Cardiac septum (tissue), 1 donor: Measurements from ENCODE around the gene PAQR5. TPM values are rescaled to one million over a fixed set of nuclear protein-coding genes. Genes with fewer than 3 reads are reported as not detected.
"Not testable (repeated sequence)": the region's sequence is repeated elsewhere in the genome, so short reads cannot be mapped to it uniquely, and the experiment has no call there.

Experiments
- DNase-seq: peaks from one replicate; pipeline ENCODE4 v3.0.0-alpha.2; 2020; ENCODE audit warnings: low spot score
- intact Hi-C: fragments of 100-400 bp; cut with DNase I; formaldehyde crosslinking; loops from one replicate; pipeline ENCODE4 v1.14.0; 2022
- total RNA-seq: library from RNA; stranded (reverse); fragmentation: NEBNext Ultra II Directional; extraction: Animal tissue kit (Norgen Biotek cat#: 25700); gene quantifications from one replicate; pipeline ENCODE4 v1.2.1, GENCODE V29; 2021
- donor health status: DM: no; HTN: no; CAD: no.

Gene PAQR5
- total RNA-seq, 1 donor from 2014 or later: 0.16 TPM

GRCh38 chr15:69342460-69343076 lies 43.9 kb downstream of the PAQR5 start:
- intact Hi-C loops: no loop called here
- no peak for DNase-seq

- intact Hi-C loops: no loop called here
- no peak for DNase-seq
Measured at GRCh38 chr15:69343133-69343532, 44.4 kb downstream of the PAQR5 start.

- intact Hi-C loops: no loop called here
- DNase-seq: no peak
Measured at GRCh38 chr15:69344238-69344637, 45.5 kb downstream of the PAQR5 start.

GRCh38 chr15:69346112-69346511 lies 47.4 kb downstream of the PAQR5 start:
- intact Hi-C loops: no loop called here
- DNase-seq: no peak

- intact Hi-C loops: no loop called here
- no peak for DNase-seq
Measured at GRCh38 chr15:69351333-69351732, 52.6 kb downstream of the PAQR5 start.

- intact Hi-C loops: no loop called here
- DNase-seq: no peak
Measured at GRCh38 chr15:69351884-69352283, 53.2 kb downstream of the PAQR5 start.

GRCh38 chr15:69357773-69358771 lies 59.4 kb downstream of the PAQR5 start:
- intact Hi-C loops: no loop called here
- no peak for DNase-seq

GRCh38 chr15:69358850-69359249 lies 60.1 kb downstream of the PAQR5 start:
- intact Hi-C loops: no loop called here
- DNase-seq: no peak

GRCh38 chr15:69359722-69360121 lies 61.0 kb downstream of the PAQR5 start:
- intact Hi-C loops: no loop called here
- no peak for DNase-seq

GRCh38 chr15:69360642-69361041 lies 61.9 kb downstream of the PAQR5 start:
- DNase-seq: no peak
- intact Hi-C loops: no loop called here

- intact Hi-C loops: no loop called here
- DNase-seq: no peak
Measured at GRCh38 chr15:69367236-69367635, 68.5 kb downstream of the PAQR5 start.

- no peak for DNase-seq
- intact Hi-C loops: no loop called here
Measured at GRCh38 chr15:69369631-69370030, 70.9 kb downstream of the PAQR5 start.

GRCh38 chr15:69373406-69373805 lies 74.7 kb downstream of the PAQR5 start:
- no peak for DNase-seq
- intact Hi-C loops: no loop called here

- intact Hi-C loops: no loop called here
- no peak for DNase-seq
Measured at GRCh38 chr15:69375151-69375790, 76.6 kb downstream of the PAQR5 start.

GRCh38 chr15:69377216-69377970 lies 78.7 kb downstream of the PAQR5 start:
- DNase-seq: no peak
- intact Hi-C loops: no loop called here

GRCh38 chr15:69380100-69380725 lies 81.5 kb downstream of the PAQR5 start:
- intact Hi-C loops: no loop called here
- no peak for DNase-seq

GRCh38 chr15:69380726-69381105 lies 82.0 kb downstream of the PAQR5 start:
- intact Hi-C loops: no loop called here
- no peak for DNase-seq

GRCh38 chr15:69382176-69382575 lies 83.5 kb downstream of the PAQR5 start:
- DNase-seq, intact Hi-C loops: not testable (repeated sequence)

GRCh38 chr15:69384066-69384465 lies 85.4 kb downstream of the PAQR5 start:
- intact Hi-C loops, DNase-seq: not testable (repeated sequence)
